D721Med (cell line): ENCODE data around the gene ST7L.

Source experiments
- DNase-seq: peaks from one replicate; pipeline ENCODE4 v3.0.0; 2011; ENCODE audit warnings: low spot score; ENCODE audit not compliant: insufficient read length
- FAIRE-seq: peaks from 2 replicates; lab custom pipeline; 2011; peaks lifted over from hg19 to GRCh38; lab: Jason Lieb, UNC
- TF ChIP-seq, protein P1 (sequence below): IDR thresholded peaks from 2 replicates; pipeline ENCODE4 v1.5.1; 2012; ENCODE audit warnings: mild to moderate bottlenecking, control low read depth; ENCODE audit not compliant: insufficient read depth; ENCODE audit errors: missing control alignments

Gene ST7L

DNA sequence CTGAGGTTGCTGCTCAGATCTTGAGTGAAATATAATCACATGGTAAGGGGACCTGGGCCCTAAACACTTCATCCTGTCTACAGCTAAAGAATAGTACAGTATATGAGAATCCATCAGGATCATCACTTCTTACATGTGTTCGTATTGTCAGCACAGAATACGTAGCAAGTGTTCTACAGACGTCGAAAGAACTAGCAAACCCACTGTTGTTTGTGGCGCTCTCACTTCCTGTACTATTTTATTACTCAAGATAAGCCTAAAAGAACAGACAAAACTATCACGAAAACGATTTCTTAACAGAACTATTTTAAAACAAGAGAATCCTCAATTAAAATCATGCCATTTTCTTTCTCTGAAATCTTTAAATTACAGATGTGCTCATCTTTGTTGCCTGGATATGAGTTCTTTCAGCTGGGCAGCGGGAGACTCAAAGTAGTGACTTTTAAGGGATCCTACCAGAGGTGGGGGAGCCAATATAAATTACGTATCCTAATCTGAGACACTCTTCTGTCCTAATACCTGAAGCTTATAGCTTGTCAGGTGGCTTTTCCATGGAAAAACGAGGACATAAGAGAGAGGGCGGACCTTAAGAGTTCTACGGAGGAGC, 724 bp downstream of the ST7L start:
- FAIRE-seq: no peak
- TF ChIP-seq, protein P1, sequence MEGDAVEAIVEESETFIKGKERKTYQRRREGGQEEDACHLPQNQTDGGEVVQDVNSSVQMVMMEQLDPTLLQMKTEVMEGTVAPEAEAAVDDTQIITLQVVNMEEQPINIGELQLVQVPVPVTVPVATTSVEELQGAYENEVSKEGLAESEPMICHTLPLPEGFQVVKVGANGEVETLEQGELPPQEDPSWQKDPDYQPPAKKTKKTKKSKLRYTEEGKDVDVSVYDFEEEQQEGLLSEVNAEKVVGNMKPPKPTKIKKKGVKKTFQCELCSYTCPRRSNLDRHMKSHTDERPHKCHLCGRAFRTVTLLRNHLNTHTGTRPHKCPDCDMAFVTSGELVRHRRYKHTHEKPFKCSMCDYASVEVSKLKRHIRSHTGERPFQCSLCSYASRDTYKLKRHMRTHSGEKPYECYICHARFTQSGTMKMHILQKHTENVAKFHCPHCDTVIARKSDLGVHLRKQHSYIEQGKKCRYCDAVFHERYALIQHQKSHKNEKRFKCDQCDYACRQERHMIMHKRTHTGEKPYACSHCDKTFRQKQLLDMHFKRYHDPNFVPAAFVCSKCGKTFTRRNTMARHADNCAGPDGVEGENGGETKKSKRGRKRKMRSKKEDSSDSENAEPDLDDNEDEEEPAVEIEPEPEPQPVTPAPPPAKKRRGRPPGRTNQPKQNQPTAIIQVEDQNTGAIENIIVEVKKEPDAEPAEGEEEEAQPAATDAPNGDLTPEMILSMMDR: no peak
- DNase-seq: no peak

DNA sequence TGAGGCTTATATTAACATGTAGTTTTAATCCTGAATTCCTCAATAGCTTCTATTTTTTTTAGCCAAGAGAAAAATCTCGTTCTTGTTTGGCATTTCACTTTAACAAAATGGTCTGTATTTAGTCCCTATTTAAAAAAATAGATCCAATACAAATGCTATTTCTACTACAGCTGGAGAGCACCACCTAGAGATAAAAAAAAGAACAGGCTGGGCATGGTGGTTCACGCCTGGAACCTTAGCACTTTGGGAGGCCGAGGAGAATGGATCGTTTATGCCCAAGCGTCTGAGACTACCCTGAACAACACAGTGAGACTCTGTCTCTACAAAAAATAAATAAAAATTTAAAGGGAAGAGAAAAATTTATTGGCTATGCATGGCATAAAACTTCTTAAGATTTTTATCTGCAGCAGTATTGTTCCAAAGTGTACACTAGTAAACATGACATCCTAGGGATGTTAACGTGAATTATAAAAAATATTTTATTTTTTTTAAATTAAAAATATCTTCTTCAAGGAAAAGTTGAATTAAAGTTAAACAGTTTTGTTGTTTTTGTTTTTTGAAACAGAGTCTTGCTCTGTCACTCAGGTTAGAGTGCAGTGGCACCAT, 4.4 kb downstream of the ST7L start:
- no peak for DNase-seq
- TF ChIP-seq, protein P1: peak; percentile 54
- no peak for FAIRE-seq

DNA sequence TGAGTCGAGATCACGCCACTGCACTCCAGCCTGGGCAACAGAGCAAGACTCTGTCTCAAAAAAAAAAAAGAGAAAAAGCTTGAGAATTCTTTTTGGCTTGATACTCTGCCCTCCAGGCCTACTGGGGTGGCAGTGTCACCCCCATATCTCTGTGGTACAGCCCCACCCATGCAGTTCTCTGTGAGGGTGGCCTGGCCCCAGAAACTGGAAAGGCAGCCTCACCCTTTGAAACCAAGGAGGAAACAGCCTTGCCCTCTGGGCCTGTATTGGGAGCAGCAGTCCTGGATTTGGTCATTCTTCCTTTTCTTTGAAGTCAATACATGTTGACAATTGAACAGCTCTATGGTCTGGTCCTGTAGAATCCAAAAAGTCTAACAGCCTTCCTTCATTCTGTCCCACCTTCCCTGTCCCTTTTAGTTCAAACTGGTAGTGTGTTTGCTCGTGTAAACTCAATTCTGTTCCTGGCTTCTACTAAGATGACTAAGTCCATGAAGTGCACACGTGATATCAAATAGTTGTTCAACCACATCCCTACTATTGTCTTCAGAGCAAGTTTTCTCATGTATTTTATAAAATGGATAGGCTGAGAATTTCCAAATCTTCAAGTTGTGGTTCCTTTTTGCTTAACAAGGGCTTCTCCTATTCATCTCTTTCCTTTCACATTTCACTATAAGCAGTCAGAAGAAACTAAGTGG, 13.2 kb downstream of the ST7L start:
- no peak for FAIRE-seq
- TF ChIP-seq, protein P1: no peak
- no peak for DNase-seq

DNA sequence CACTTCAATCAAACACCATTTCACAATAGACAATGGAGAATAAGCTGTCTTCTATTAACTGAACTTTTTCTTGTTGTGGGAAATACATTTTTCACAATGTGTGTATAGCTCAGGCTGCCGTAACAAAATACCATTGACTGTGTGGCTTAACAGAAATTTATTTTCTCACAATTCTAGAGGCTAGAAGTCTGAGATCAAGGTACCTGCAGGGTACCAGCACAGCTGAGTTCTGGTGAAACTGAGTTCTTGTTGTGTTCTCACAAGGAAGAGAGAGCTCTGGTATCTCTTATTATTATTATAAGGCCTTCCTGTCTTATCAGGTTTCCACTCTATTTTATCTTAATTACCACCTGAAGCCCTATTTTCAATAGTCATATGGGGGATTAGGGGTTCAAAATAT, 15.4 kb downstream of the ST7L start:
- DNase-seq (no peak), FAIRE-seq (no peak)
- TF ChIP-seq, protein P1: no peak

DNA sequence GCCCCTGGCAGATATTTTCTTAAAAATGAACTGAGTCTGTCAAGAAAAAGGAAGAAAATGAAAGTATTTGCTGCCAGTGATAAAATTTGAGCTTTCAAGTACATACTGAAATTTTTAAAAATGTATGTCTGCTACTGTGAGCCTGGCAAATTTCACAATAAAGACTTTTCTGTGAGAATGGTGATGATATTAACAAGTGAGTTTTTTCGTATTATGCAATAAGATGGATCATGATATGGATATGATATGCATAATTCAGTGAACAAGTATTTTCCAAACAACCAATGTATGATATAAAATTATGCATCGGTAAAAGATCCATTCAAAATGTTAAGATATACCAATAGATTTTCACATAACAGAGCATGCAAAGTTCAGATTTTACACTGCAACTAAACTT, 15.9 kb downstream of the ST7L start:
- TF ChIP-seq, protein P1: no peak
- DNase-seq: no peak
- FAIRE-seq: no peak

DNA sequence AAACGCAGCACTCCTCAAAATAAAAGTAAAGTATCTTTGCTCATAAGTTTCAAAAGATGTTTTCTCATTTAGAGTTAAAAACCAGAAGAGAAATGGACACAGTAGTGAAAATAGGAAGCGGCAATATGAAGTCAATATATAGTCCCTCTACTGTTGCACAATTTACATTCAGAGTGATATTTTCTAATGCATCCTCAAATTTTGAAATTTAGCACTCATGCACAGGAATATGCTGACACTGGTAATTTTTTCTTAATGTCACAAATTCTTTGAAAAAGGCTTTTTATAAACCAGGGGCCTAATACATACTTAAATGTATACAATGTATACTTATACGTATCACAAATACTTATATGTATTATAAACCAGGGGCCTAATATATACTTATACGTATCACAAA, 19.5 kb downstream of the ST7L start:
- DNase-seq (no peak), FAIRE-seq (no peak)

More for the DNA sequence above, 19.5 kb downstream of the ST7L start:
- TF ChIP-seq, protein P1: no peak
